Stimulated activated CD4-positive, alpha-beta T cell treated with anti-CD3 and anti-CD28 coated beads, Interleukin-4, amount 100 ng/mL, for 24 hours (primary cell): Measurements from ENCODE around the gene ALPP.
"Not testable (repeated sequence)": the region's sequence is repeated elsewhere in the genome, so short reads cannot be mapped to it uniquely, and the experiment has no call there.

Experiments used
- DNase-seq: peaks from one replicate; pipeline ENCODE4 v3.0.0-alpha.2; 2020

ALPP gene

GRCh38 chr2:232382331-232383225 is 4.0 kb downstream of the ALPP start:
- no peak for DNase-seq

- no peak for DNase-seq
These were observed 5.9 kb downstream of the ALPP start for GRCh38 chr2:232384466-232384865.

- DNase-seq, result not testable (repeated sequence)
These were observed 6.5 kb downstream of the ALPP start for GRCh38 chr2:232385058-232385457.

- no peak for DNase-seq
These were observed 7.3 kb downstream of the ALPP start for GRCh38 chr2:232385660-232386489.

GRCh38 chr2:232386490-232386739 is 7.9 kb downstream of the ALPP start:
- DNase-seq, result no peak

- DNase-seq, result no peak
These were observed 8.3 kb downstream of the ALPP start for GRCh38 chr2:232386740-232387450.

GRCh38 chr2:232387451-232388171 is 9.1 kb downstream of the ALPP start:
- DNase-seq, result no peak

- no peak for DNase-seq
These were observed 9.9 kb downstream of the ALPP start for GRCh38 chr2:232388324-232388891.

GRCh38 chr2:232389327-232389726 is 10.8 kb downstream of the ALPP start:
- DNase-seq, result no peak

GRCh38 chr2:232390661-232391060 is 12.1 kb downstream of the ALPP start:
- no peak for DNase-seq

- DNase-seq, result no peak
These were observed 15.0 kb downstream of the ALPP start for GRCh38 chr2:232393556-232393955.

- not testable (repeated sequence) for DNase-seq
These were observed 15.9 kb downstream of the ALPP start for GRCh38 chr2:232394431-232394830.

GRCh38 chr2:232395586-232395985 is 17.0 kb downstream of the ALPP start:
- no peak for DNase-seq

- no peak for DNase-seq
These were observed 18.1 kb downstream of the ALPP start for GRCh38 chr2:232396683-232397082.

GRCh38 chr2:232398293-232399034 is 19.9 kb downstream of the ALPP start:
- DNase-seq, result no peak

- no peak for DNase-seq
These were observed 21.9 kb downstream of the ALPP start for GRCh38 chr2:232400256-232401015.

- DNase-seq, result no peak
These were observed 24.0 kb downstream of the ALPP start for GRCh38 chr2:232402518-232402917.

- DNase-seq, result no peak
These were observed 27.5 kb downstream of the ALPP start for GRCh38 chr2:232405943-232406510.

GRCh38 chr2:232406556-232407310 is 28.2 kb downstream of the ALPP start, which contains the start of gene ALPG:
ALPG (plus strand) TSS chr2:232406844; CDS start chr2:232406895, 51 bp downstream.
- no peak for DNase-seq
